ENCODE results near the gene LMAN1. TPM values are rescaled to one million over a fixed set of nuclear protein-coding genes. Genes with fewer than 3 reads are reported as not detected.

The LMAN1 gene
- total RNA-seq, 1 experiment from 2014 or later = 73.7 TPM

DNA sequence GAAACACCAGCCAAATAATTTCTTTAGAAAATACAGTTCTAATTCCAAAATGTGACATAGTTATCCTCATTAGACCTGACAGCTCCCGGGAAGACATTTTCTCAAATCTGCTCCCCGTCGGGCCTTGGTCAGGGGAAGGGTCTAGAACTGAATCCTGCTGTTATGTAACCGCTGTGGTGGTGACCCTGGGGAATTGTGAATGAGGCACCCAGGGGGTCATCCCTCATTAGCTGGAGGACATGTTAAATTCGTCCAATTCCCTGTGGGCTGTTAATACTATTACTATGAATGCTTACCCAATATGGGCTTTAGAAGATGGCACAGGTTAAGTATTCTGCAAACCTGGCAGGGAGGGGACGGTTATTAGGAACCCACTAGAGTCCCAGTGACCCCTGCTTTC is 52.4 kb downstream of the LMAN1 start:
- H3K9me3 ChIP-seq (ENCODE audit: control insufficient read depth in 1 of 2, insufficient read depth in 1 of 2, low read depth in 1 of 2, low read length in 2 of 2) = no peaks in the 10 kb centered on the region
- BruUV-seq (replicated peaks) = no TSS peak
- H3K27me3 ChIP-seq (ENCODE audit: insufficient read depth, low read length) = no peaks in the 10 kb centered on the region
- no peak overlapping the region for H2AFZ ChIP-seq (ENCODE audit: low read depth, low read length, poor library complexity, severe bottlenecking)
- intact Hi-C loops (cut with micrococcal nuclease) = no loop called here
- ChIA-PET POLR2A (no interaction called here), RAD21 (ENCODE audit: low non-redundant PET in 1 of 2, low total read pairs in 2 of 2, uncharacterized antibody in 2 of 2, unreplicated experiment in 2 of 2) (no interaction called here), CTCF (no interaction called here)
- H3K4me1 ChIP-seq (ENCODE audit: control insufficient read depth in 1 of 2, insufficient read depth in 2 of 2, low read length in 2 of 2) = peaks cover 0 to 18% of the 10 kb centered on the region in 2 experiments; a peak in 3 of 4 replicates
- TF ChIP-seq JUND (IDR thresholded peaks at IDR 0.05) (no peak), ELF1 (IDR thresholded peaks at IDR 0.05; ENCODE audit: borderline replicate concordance, low read depth) (no peak), EZH2 (IDR thresholded peaks at IDR 0.05) (no peak), EZH2phosphoT487 (IDR thresholded peaks at IDR 0.05; ENCODE audit: borderline replicate concordance) (no peak), FOSL1 (IDR thresholded peaks at IDR 0.05; ENCODE audit: low read depth) (no peak), SP1 (IDR thresholded peaks at IDR 0.05; ENCODE audit: low read depth) (no peak), CBX3 (IDR thresholded peaks at IDR 0.05; ENCODE audit: low read depth) (no peak), POLR2A (IDR thresholded peaks at IDR 0.05; ENCODE audit: borderline replicate concordance, extremely low read depth, insufficient read depth, insufficient read length) (no peak), TCF7L2 (IDR thresholded peaks at IDR 0.05; ENCODE audit: borderline replicate concordance, extremely low read depth, insufficient read depth, insufficient read length) (no peak)
- TF ChIP-seq, protein P1, sequence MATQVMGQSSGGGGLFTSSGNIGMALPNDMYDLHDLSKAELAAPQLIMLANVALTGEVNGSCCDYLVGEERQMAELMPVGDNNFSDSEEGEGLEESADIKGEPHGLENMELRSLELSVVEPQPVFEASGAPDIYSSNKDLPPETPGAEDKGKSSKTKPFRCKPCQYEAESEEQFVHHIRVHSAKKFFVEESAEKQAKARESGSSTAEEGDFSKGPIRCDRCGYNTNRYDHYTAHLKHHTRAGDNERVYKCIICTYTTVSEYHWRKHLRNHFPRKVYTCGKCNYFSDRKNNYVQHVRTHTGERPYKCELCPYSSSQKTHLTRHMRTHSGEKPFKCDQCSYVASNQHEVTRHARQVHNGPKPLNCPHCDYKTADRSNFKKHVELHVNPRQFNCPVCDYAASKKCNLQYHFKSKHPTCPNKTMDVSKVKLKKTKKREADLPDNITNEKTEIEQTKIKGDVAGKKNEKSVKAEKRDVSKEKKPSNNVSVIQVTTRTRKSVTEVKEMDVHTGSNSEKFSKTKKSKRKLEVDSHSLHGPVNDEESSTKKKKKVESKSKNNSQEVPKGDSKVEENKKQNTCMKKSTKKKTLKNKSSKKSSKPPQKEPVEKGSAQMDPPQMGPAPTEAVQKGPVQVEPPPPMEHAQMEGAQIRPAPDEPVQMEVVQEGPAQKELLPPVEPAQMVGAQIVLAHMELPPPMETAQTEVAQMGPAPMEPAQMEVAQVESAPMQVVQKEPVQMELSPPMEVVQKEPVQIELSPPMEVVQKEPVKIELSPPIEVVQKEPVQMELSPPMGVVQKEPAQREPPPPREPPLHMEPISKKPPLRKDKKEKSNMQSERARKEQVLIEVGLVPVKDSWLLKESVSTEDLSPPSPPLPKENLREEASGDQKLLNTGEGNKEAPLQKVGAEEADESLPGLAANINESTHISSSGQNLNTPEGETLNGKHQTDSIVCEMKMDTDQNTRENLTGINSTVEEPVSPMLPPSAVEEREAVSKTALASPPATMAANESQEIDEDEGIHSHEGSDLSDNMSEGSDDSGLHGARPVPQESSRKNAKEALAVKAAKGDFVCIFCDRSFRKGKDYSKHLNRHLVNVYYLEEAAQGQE (IDR thresholded peaks at IDR 0.05; ENCODE audit: low read depth) = no peak
- TF ChIP-seq, protein P2, sequence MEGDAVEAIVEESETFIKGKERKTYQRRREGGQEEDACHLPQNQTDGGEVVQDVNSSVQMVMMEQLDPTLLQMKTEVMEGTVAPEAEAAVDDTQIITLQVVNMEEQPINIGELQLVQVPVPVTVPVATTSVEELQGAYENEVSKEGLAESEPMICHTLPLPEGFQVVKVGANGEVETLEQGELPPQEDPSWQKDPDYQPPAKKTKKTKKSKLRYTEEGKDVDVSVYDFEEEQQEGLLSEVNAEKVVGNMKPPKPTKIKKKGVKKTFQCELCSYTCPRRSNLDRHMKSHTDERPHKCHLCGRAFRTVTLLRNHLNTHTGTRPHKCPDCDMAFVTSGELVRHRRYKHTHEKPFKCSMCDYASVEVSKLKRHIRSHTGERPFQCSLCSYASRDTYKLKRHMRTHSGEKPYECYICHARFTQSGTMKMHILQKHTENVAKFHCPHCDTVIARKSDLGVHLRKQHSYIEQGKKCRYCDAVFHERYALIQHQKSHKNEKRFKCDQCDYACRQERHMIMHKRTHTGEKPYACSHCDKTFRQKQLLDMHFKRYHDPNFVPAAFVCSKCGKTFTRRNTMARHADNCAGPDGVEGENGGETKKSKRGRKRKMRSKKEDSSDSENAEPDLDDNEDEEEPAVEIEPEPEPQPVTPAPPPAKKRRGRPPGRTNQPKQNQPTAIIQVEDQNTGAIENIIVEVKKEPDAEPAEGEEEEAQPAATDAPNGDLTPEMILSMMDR (IDR thresholded peaks at IDR 0.05 in 2 of 3, conservative IDR thresholded peaks at IDR 0.05 in 1 of 3; ENCODE audit: borderline replicate concordance in 1 of 3, insufficient read depth in 1 of 3, low read depth in 2 of 3, low read length in 2 of 3) = no peak
- TF ChIP-seq, protein P3, sequence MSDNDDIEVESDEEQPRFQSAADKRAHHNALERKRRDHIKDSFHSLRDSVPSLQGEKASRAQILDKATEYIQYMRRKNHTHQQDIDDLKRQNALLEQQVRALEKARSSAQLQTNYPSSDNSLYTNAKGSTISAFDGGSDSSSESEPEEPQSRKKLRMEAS (IDR thresholded peaks at IDR 0.05) = no peak
- TF ChIP-seq, protein P4, sequence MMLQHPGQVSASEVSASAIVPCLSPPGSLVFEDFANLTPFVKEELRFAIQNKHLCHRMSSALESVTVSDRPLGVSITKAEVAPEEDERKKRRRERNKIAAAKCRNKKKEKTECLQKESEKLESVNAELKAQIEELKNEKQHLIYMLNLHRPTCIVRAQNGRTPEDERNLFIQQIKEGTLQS (IDR thresholded peaks at IDR 0.05) = no peak
- ATAC-seq (no peak), DNase-seq (ENCODE audit: low read depth, low spot score) (no peak)
- no peak overlapping the region for H3K9ac ChIP-seq (ENCODE audit: low read length)
- H3K4me3 ChIP-seq (replicated peaks in 1 of 2; ENCODE audit: low read depth in 1 of 2, low read length in 2 of 2) = no peak overlapping the region
- no peaks in the 10 kb centered on the region for H3K36me3 ChIP-seq (ENCODE audit: control insufficient read depth in 1 of 2, insufficient read depth in 2 of 2, low read length in 2 of 2)
- H3K27ac ChIP-seq (ENCODE audit: low read depth, low read length) = no peak overlapping the region
- H3K79me2 ChIP-seq (ENCODE audit: insufficient read depth, low read length) = no peaks in the 10 kb centered on the region
- no peaks in the 10 kb centered on the region for H3K9me2 ChIP-seq (ENCODE audit: insufficient read depth)
- no peaks in the 10 kb centered on the region for H4K20me1 ChIP-seq (ENCODE audit: insufficient read depth)
- H3K4me2 ChIP-seq (ENCODE audit: low read length) = no peak overlapping the region

All from HCT116 (cell line).